GDM1 (cell line): ENCODE measurements around the gene RPS6KC1.
"Not testable (repeated sequence)": the region's sequence is repeated elsewhere in the genome, so short reads cannot be mapped to it uniquely, and the experiment has no call there.

Source experiments
- DNase-seq: peaks from one replicate; lab custom pipeline; 2025; lab: John Stamatoyannopoulos, UW

The RPS6KC1 gene

GRCh38 chr1:213279410-213279809 is 228.4 kb downstream of the RPS6KC1 start:
- no peak for DNase-seq

- no peak for DNase-seq
Observed at GRCh38 chr1:213281640-213282301, 230.7 kb downstream of the RPS6KC1 start.

- DNase-seq, result no peak
Observed at GRCh38 chr1:213284626-213285025, 233.6 kb downstream of the RPS6KC1 start.

- no peak for DNase-seq
Observed at GRCh38 chr1:213286235-213286634, 235.2 kb downstream of the RPS6KC1 start.

DNA sequence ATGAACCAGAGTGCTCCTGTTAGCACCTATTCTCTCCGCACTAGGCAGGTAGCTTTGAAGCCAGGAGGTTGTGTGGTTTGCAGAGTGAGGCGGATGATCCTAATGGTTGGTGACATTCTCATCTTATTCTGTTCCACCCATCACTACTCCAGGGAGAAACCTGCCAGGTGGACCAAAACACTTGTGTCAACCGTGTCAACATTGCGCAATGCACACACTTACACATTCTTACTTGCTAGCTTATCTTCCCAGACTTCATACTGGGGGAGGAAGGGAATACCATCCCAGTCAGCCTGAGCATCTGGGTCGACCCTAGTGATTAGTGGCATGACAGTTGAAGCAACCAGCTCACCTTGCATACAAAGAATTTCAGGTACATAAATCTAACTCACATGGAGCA is 236.9 kb downstream of the RPS6KC1 start:
- DNase-seq, result no peak

DNA sequence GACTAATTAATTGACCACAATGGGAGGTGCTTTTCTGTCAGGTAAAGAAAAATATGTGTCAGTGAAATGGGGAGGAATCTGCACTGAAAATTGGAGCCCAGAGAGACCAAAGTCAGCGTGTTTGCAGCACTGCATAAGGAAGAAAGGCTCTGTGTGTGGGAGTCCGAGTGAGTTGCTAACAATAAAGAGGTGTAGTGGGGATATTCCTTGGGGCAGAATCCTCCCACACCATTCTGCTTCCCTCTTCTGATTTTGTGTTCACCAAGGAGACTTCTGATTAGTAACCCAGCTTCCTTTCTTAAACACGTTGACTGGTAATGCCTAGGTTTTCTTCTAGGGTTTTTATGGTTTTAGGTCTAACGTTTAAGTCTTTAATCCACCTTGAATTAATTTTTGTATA is 240.5 kb downstream of the RPS6KC1 start:
- no peak for DNase-seq

DNA sequence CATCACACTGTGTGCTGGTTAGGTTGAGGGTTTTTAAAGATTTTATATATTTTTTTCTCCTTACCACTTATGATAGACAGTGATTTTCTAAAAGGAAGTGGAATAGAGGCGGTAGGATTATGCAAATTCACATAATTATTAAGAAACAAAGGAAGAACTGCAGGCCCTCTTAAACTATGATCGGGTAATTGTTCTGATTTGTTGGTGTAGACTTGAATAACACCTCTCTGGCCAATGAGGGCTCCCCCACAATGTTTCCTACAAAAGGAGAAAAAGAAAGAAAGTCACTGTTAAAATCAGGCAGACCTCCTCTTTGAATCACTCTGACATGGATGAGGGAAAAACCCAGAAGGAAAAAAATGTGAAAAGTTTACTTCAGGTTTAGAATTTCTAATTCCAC is 241.6 kb downstream of the RPS6KC1 start:
- DNase-seq, result no peak

DNA sequence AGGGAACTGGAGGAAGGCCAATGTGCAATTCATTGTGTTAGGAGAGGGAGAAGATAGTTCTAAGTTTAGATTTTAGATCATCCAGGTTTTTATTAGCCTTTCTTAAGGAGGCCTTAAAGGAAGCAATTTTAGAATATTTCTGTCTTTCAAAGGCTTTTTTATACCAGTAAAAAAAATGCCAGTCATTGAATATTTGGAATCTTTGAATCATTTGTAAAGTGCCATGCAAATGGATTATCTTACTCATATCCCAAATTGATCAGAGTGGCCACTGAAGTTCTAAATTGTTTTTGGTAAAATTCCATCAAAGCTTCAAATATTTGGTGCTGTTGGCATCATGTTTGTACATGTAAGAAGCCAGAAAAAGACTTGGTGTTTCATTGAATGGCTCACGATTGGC is 244.8 kb downstream of the RPS6KC1 start:
- no peak for DNase-seq

DNA sequence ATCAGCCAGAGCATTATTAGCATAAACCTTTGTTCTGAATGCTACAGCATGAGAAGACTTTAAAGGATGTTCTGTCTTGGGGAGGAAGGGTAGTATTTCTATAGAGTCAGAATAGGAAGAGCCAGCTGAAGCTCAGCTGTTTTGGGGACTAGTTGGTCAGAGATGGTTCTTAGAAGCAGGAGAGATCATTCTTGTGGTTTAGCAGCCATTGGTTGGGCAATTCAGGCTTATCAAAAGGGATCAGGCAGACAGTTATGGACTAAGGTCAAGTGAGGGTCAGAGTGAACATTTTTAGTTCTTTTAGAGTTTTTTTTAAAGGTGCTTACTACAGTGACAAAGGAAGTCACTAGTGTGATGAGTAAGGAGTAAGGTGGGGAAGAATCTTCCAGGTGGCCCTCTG is 245.5 kb downstream of the RPS6KC1 start:
- no peak for DNase-seq

GRCh38 chr1:213297021-213297420 is 246.0 kb downstream of the RPS6KC1 start:
- DNase-seq, result no peak

GRCh38 chr1:213300433-213300832 is 249.4 kb downstream of the RPS6KC1 start:
- no peak for DNase-seq

GRCh38 chr1:213301524-213301923 is 250.5 kb downstream of the RPS6KC1 start:
- DNase-seq, result not testable (repeated sequence)

DNA sequence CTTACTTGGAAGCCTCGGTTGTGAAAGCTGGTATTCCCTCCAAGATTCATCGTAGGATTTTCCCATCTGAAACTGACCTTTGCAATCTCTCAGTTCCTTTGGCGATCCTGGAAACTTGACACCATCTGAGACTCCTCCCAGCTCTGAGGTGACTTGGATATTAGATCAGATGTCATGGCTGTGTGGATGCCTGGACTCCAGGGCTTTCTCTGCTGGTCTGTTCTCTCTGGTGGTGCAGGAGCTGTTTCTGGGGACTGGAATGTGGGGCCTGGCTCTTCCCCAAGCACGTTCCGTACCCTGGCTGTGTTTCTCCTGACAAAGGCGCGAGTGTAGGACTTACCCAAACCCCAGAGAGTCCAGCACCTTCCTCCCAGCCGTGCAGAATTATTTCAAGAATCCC is 252.2 kb downstream of the RPS6KC1 start:
- no peak for DNase-seq

DNA sequence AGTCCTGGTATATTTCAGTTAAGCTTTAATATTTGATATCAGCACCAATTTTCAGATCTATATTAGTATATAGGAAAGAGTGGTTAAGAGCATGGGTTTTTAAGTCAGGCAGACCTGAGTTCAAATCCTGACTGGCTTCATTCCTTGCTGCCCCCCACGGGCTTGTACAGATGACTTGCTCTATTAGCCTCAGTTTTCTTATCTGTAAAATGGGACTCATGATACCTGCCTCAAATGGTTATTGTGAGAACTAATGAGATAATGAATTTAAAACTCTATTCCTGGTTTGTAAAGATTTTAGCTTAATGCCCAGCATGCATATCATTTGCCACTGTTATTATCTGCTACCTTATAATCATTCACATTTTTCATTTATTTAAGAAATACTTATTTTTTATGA is 264.5 kb downstream of the RPS6KC1 start:
- DNase-seq, result no peak

GRCh38 chr1:213318458-213318857 is 267.4 kb downstream of the RPS6KC1 start:
- DNase-seq, result not testable (repeated sequence)

GRCh38 chr1:213320191-213320870 is 269.3 kb downstream of the RPS6KC1 start:
- no peak for DNase-seq
